HG02884 (cell line): ENCODE measurements around the gene ACMSD.
"Not testable (repeated sequence)": the region's sequence is repeated elsewhere in the genome, so short reads cannot be mapped to it uniquely, and the experiment has no call there.

ENCODE experiments used
- ATAC-seq: cut with Tn5 transposase; IDR thresholded peaks from one replicate; pipeline ENCODE4 v1.9.1; 2021; ENCODE audit warnings: mild to moderate bottlenecking, moderate library complexity; ENCODE audit not compliant: unreplicated experiment

The ACMSD gene

GRCh38 chr2:134838143-134838620 is at the start of gene ACMSD:
Gene ACMSD, plus strand, starts transcription at chr2:134838616. Its CDS starts 67 bp downstream, at chr2:134838683.
- no peak for ATAC-seq

- ATAC-seq: no peak
Observed at GRCh38 chr2:134790487-134790886, 47.9 kb upstream of the ACMSD start.

- no peak for ATAC-seq
Observed at GRCh38 chr2:134791616-134792015, 46.8 kb upstream of the ACMSD start.

GRCh38 chr2:134792186-134792585 is 46.2 kb upstream of the ACMSD start:
- no peak for ATAC-seq

GRCh38 chr2:134795765-134796164 is 42.7 kb upstream of the ACMSD start:
- ATAC-seq: no peak

- ATAC-seq: no peak
Observed at GRCh38 chr2:134796373-134796772, 42.0 kb upstream of the ACMSD start.

GRCh38 chr2:134799936-134800335 is 38.5 kb upstream of the ACMSD start:
- no peak for ATAC-seq

- ATAC-seq: no peak
Observed at GRCh38 chr2:134800341-134800740, 38.1 kb upstream of the ACMSD start.

GRCh38 chr2:134803609-134804405 is 34.6 kb upstream of the ACMSD start:
- ATAC-seq: not testable (repeated sequence)

GRCh38 chr2:134815741-134816140 is 22.7 kb upstream of the ACMSD start:
- no peak for ATAC-seq

GRCh38 chr2:134818321-134818720 is 20.1 kb upstream of the ACMSD start:
- ATAC-seq: no peak

GRCh38 chr2:134819334-134819733 is 19.1 kb upstream of the ACMSD start:
- no peak for ATAC-seq

- ATAC-seq: no peak
Observed at GRCh38 chr2:134823431-134823830, 15.0 kb upstream of the ACMSD start.

GRCh38 chr2:134823832-134824231 is 14.6 kb upstream of the ACMSD start:
- ATAC-seq: no peak

GRCh38 chr2:134825716-134826115 is 12.7 kb upstream of the ACMSD start:
- ATAC-seq: not testable (repeated sequence)

GRCh38 chr2:134835471-134835870 is 2.9 kb upstream of the ACMSD start:
- ATAC-seq: no peak

- ATAC-seq: no peak
Observed at GRCh38 chr2:134836986-134837385, 1.4 kb upstream of the ACMSD start.

GRCh38 chr2:134839649-134840048 is 1.2 kb downstream of the ACMSD start:
- no peak for ATAC-seq

- no peak for ATAC-seq
Observed at GRCh38 chr2:134842930-134843490, 4.6 kb downstream of the ACMSD start.

- no peak for ATAC-seq
Observed at GRCh38 chr2:134843968-134844367, 5.6 kb downstream of the ACMSD start.

GRCh38 chr2:134845028-134845427 is 6.6 kb downstream of the ACMSD start:
- no peak for ATAC-seq

GRCh38 chr2:134845719-134846118 is 7.3 kb downstream of the ACMSD start:
- no peak for ATAC-seq
